ENCODE measurements around the gene CDH13. TPM values are rescaled to one million over a fixed set of nuclear protein-coding genes. Genes with fewer than 3 reads are reported as not detected.

CDH13 gene
- total RNA-seq, 2 donors from 2014 or later: 2.9 TPM; not detected in 1

DNA sequence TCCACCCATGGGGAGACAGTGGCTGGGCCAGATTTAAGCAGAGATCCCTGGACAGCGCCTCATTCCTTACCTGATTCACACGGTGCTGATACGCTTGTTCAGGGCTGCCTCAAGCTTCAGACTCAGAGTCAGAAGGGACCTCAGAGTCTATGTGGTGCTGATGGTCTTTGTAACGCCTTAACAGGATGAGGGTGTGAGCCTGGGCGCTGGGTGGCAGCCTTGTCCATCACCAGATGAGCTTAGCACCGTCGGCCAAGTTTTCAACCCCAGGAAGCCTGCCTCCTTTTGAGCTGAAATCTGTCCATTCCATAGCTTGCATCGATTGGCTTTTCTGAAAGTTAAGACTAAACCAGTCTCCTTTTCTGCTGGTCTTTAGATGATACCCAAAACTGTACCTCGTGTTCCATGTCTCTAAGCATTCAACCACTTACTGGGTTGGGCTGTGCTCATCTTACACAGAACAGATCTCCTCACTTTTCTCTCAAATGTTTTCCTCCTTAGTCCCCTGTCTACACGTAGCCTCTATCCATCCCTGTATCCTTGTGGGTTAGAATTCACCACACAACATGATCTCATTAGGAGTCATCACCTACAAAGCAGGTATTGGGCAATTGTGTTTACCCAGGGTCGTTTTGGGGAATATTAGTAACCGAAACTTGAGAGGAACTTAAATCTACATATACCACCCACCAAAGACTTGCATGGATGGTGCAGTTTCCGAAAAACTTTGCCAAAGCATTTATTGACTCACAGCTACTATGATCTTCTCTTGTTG is 573.4 kb downstream of the CDH13 start:
- ATAC-seq: no peak
- Histone ChIP-seq H3K4me1 (no peaks in the 10 kb centered on the region), H3K4me3 (no peak overlapping the region), H3K9me3 (no peaks in the 10 kb centered on the region), H3K27ac (no peak overlapping the region), H3K36me3 (replicated peaks in 1 of 2; ENCODE audit: insufficient read depth in 1 of 2, low read depth in 2 of 2) (no peaks in the 10 kb centered on the region), H3K27me3 (no peaks in the 10 kb centered on the region)
- WGBS, 2 donors: 41 to 52% methylated on average over 12 to 13 of the region's 13 CpGs
- intact Hi-C loops (cut with DNase I): no loop called here
- no peak for TF ChIP-seq POLR2A (IDR thresholded peaks at IDR 0.05)
- no peak for TF ChIP-seq CTCF (IDR thresholded peaks at IDR 0.05)
- peak in 1 of 4 donors; percentile 17 for DNase-seq

DNA sequence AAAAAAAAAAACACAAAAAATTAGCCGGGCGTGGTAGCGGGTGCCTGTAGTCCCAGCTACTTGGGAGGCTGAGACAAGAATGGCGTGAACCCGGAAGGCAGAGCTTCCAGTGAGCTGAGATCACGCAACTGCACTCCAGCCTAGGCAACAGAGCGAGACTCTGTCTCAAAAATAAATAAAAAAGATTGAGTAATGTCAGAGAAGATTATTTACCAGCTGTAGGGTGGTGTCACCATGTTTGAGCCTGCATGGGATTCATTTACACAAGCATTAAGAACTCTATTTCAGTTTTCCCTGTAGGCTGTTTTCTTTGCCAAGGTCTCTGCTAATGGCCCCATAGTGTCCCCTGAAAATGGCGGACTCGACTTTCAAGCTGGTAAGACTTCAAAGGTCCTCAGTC is 575.0 kb downstream of the CDH13 start:
- no peak for DNase-seq
- H3K27me3 ChIP-seq: no peaks in the 10 kb centered on the region
- ATAC-seq: no peak
- H3K36me3 ChIP-seq (replicated peaks in 1 of 2; ENCODE audit: insufficient read depth in 1 of 2, low read depth in 2 of 2): no peaks in the 10 kb centered on the region
- intact Hi-C loops (cut with DNase I): no loop called here
- WGBS, 2 donors: 73 to 85% methylated on average over 9 of the region's 9 CpGs
- no peak overlapping the region for H3K27ac ChIP-seq
- no peaks in the 10 kb centered on the region for H3K4me1 ChIP-seq
- TF ChIP-seq CTCF (IDR thresholded peaks at IDR 0.05): no peak
- no peak for TF ChIP-seq POLR2A (IDR thresholded peaks at IDR 0.05)
- no peak overlapping the region for H3K4me3 ChIP-seq
- H3K9me3 ChIP-seq: no peaks in the 10 kb centered on the region

DNA sequence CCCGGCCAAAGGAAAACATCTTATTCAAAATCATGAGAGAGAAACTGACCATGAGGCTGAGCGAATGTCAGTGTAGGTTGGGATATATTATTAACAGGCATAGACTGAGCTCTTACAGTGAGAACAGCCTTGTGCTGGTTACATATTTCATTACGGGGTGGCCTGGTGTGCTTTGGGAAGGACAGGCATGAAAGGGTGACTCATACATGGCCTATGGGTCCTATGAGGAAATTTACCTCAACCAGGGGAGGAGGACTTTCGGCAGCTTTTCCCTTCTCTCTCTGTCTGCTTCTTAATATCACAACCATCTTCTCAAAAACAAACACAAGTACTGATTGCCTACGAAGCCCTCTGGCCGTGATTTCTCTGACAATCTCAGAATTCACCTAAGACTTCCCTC is 579.1 kb downstream of the CDH13 start:
- TF ChIP-seq POLR2A (IDR thresholded peaks at IDR 0.05) (no peak), CTCF (IDR thresholded peaks at IDR 0.05) (no peak)
- WGBS, 2 donors: 46 to 56% methylated on average over 6 of the region's 6 CpGs
- no peak for ATAC-seq
- no peaks in the 10 kb centered on the region for H3K9me3 ChIP-seq
- DNase-seq: no peak
- H3K27ac ChIP-seq: no peak overlapping the region
- H3K4me1 ChIP-seq: no peaks in the 10 kb centered on the region
- no peaks in the 10 kb centered on the region for H3K36me3 ChIP-seq (replicated peaks in 1 of 2; ENCODE audit: insufficient read depth in 1 of 2, low read depth in 2 of 2)
- intact Hi-C loops (cut with DNase I): no loop called here
- H3K4me3 ChIP-seq: no peak overlapping the region
- H3K27me3 ChIP-seq: no peaks in the 10 kb centered on the region

DNA sequence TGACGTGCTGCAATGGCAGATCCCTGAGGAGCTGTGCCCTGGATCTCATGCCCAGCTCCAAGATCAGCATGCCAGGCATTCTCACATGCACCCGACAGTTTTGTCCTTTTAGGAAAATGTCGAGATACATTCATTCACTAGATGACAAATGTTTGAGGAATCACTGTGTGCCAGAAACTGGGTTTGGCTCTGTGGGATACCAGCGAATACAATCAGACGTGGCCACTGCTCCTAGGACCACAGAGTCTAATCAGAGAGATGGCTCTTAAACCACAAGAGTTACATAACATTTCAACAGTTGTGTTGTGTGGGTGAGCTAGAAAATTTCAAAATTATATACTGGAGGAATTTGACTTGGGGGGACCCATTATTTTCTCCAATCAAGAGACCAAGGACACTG is 579.7 kb downstream of the CDH13 start:
- intact Hi-C loops (cut with DNase I): no loop called here
- TF ChIP-seq POLR2A (IDR thresholded peaks at IDR 0.05) (no peak), CTCF (IDR thresholded peaks at IDR 0.05) (no peak)
- ATAC-seq (no peak), DNase-seq (no peak)
- H3K4me3 ChIP-seq: no peak overlapping the region
- WGBS, 2 donors: 53 to 60% methylated on average over 5 of the region's 5 CpGs
- no peaks in the 10 kb centered on the region for H3K4me1 ChIP-seq
- H3K27me3 ChIP-seq: no peaks in the 10 kb centered on the region
- H3K9me3 ChIP-seq: no peaks in the 10 kb centered on the region
- no peak overlapping the region for H3K27ac ChIP-seq
- no peaks in the 10 kb centered on the region for H3K36me3 ChIP-seq (replicated peaks in 1 of 2; ENCODE audit: insufficient read depth in 1 of 2, low read depth in 2 of 2)

DNA sequence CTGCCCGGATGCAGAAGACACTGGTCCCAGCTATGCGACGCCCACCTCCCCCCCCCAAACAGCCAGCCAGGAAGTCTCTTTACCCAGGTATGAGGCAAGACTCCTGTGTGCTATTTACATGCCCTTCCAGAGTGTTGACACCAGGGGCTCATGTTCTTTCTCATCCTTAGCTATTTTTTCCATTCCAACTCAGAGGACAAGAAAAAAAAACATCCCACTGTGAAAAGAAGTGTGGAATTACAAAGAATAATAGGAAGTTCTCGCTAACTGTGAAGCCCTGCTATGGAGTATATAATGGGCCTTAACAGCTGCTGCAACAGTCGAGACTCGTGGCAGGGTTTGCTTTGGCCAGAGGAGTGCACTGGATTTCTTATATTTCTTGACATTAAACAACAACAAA is 584.9 kb downstream of the CDH13 start:
- no peak for ATAC-seq
- no peaks in the 10 kb centered on the region for H3K27me3 ChIP-seq
- TF ChIP-seq CTCF (IDR thresholded peaks at IDR 0.05) (no peak), POLR2A (IDR thresholded peaks at IDR 0.05) (no peak)

More for the DNA sequence above, 584.9 kb downstream of the CDH13 start:
- H3K4me3 ChIP-seq: no peak overlapping the region
- H3K4me1 ChIP-seq: no peaks in the 10 kb centered on the region
- H3K9me3 ChIP-seq: no peaks in the 10 kb centered on the region
- WGBS, 2 donors: 48 to 61% methylated on average over 6 of the region's 6 CpGs
- no peak overlapping the region for H3K27ac ChIP-seq
- no peaks in the 10 kb centered on the region for H3K36me3 ChIP-seq (replicated peaks in 1 of 2; ENCODE audit: insufficient read depth in 1 of 2, low read depth in 2 of 2)
- no peak for DNase-seq
- intact Hi-C loops (cut with DNase I): loop anchor here (10.0 kb wide), 1 partner anchor 947 kb away; no protein-coding TSS in a partner anchor

Measured in body of pancreas (tissue), 4 donors.